ENCODE data around the gene SMAD7.

SMAD7 gene

GRCh38 chr18:48892146-48892855, 58.5 kb downstream of the SMAD7 start:
- DNase-seq = no peak

GRCh38 chr18:48891721-48892120, 59.0 kb downstream of the SMAD7 start:
- no peak for DNase-seq

GRCh38 chr18:48889981-48890762, 60.6 kb downstream of the SMAD7 start:
- DNase-seq = no peak

- DNase-seq = no peak
Observed at GRCh38 chr18:48889115-48889941, 61.4 kb downstream of the SMAD7 start.

- no peak for DNase-seq
Observed at GRCh38 chr18:48888773-48889080, 62.0 kb downstream of the SMAD7 start.

GRCh38 chr18:48887905-48888772, 62.6 kb downstream of the SMAD7 start:
- DNase-seq = no peak

- DNase-seq = no peak
Observed at GRCh38 chr18:48887294-48887904, 63.4 kb downstream of the SMAD7 start.

DNA sequence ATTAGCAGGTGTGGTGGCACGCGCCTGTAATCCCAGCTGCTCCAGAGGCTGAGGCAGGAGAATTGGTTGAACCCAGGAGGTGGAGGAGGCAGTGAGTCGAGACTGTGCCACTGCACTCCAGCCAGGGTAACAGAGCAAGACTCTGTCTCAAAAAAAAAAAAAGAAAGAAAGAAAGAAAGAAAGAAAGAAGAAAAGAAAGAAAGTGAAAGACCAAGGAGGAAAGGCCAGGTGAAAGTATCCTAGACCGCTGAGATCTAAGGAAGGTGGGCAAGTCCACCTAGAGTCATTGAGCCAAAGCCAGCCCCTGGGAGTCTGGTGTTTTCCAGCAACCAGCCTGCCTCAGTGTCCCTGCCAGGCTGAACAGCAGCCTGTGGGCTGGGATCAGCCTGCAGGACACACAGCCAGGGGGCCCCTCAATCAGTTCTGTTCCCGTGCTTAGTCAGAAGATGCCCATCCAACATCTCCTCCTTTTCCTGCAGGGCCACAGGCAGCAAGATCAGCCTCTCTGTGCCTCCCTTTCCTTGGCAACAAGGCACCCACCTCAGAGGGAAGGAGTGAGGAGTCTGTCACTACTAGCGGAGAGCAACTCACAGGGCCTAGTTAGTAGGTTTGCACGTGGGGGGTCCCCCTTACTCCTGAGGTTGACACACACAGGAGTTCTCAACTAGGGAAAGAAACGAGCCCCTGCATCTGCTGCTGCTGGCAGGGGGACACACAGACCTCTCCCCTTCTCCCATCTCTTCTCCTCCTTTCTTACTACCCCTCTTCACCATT, 64.1 kb downstream of the SMAD7 start:
- no peak for DNase-seq

GRCh38 chr18:48885924-48886400, 64.8 kb downstream of the SMAD7 start:
- DNase-seq = no peak

GRCh38 chr18:48885266-48885923, 65.4 kb downstream of the SMAD7 start:
- DNase-seq = no peak

DNA sequence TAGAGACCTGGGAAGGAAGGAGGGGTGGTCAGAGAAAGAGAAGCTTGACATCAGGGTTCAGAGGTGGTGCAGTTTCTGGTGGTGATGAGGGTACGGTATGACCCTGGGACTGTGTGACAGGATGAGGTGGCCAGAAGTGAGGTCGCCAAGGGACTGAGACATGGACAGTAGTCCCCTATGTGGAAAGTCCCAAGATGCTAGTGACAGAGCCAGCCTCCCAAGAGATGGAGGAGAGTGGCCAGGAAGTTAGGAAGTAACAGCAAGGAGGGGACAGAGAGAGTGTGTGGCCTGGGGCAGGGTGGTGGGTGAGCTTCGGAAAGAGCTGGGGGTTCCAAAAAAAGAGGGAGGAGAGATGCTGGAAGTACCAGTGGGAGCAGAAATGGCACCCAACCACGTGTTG, 66.0 kb downstream of the SMAD7 start:
- peak; percentile 50 for DNase-seq

GRCh38 chr18:48884306-48884705, 66.5 kb downstream of the SMAD7 start:
- peak; percentile 38 for DNase-seq

GRCh38 chr18:48882379-48882778, 68.4 kb downstream of the SMAD7 start:
- no peak for DNase-seq

DNA sequence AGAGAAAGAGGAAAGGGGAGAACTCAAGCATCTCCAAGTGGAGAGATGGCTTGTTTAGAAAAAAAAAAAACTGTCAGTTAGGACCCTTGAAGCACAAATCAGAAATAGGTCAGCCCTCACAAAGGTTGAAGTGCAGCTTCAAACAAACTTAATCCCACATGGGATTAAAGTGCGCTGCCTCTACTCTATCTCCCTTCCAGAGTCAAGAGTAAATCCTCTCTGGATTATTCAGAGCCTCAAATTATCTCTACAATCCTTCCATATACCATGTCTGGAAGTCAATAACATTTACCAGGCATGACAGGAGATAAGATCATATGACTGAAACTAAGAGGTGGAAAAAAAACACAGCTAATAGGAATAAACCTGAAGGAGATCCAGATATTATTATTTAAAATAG, 69.8 kb downstream of the SMAD7 start:
- DNase-seq = no peak

DNA sequence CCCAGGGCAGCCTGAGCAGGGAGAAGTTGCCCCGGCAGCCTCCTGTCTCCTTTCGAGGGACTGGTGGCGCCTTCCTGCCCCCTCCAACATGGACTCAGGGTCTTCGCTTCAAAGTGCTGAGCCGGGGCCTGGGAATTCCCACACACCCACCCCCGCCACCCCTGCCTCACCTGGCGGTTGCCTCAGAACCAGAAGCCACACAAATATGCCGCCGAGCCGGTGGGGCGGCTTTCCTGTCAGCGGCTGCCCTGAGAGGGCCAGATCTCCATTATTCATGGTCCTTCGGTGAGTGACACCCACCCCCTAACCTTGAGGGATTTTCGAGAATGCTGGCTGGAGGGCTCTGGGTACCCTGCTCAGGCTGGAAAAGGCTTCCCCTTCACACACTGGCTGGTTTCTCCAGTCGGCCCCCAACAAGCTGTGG, 71.7 kb downstream of the SMAD7 start:
- DNase-seq = no peak

DNA sequence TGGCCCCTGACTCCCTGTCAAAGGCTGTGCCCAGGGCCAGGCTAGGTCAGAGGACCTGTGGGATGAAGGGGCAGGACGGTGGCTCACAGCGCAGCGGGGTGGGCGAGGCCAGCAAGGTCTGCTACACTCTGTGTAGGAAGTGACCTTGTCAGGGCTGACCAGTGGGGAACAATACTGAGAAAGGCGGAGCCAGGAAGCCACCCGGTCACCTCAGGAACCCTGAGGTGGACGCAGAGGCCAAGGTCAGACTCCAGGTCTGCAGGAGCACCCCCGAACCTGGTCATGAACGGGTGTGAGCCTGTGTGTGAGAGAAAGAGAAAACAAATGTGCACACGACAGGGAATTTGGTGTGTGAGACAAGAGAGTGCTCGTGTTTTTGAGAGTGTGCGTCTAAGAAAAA, 72.3 kb downstream of the SMAD7 start:
- DNase-seq = no peak

DNA sequence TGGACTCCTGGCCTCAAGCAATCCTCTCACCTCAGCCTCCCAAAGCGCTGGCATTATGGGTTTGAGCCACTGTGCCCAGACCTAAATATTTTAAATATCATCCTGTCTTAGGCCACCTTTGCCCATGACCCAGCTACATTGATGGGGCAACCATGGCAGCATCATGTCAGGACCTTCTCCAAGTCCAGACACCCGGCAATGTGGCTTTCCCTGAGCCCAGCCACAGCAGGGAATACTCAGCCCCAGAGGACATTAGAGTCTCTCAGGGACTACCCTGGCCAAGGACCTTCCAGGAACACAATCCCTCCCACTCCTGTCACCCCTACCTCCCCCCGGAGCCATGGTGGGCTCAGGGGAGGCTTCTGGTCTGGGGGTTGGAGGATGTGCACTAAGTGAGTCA, 72.8 kb downstream of the SMAD7 start:
- DNase-seq = no peak

- no peak for DNase-seq
Observed at GRCh38 chr18:48876590-48876989, 74.2 kb downstream of the SMAD7 start.

DNA sequence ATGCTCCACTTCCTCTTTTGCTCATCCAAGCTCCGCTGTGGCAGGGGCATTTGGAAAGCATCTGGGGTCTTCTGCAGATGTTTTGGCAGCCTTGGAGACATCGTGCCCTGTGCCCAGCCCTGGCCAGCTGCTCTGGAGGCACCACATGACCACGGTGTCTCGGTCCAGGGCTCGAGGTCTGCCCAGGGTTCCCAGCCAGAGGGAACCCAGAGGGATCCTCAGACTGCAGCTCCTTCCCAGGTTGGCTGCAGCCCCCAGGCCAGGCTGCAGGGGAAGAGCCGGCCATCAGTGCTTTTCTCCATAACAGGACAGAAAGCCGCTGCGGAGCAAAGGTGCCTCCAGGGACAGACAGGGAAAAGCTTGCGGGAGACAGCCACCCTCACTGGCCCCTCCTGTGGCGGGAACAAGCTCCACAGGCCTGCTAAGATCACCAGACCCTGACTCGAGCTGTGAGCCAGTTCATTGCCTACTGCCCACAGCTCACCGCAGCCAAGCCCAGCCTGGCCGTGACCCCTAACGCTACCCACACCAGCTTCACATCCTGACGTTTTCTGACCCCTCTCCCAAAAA, 74.7 kb downstream of the SMAD7 start:
- DNase-seq = peak; percentile 35

GRCh38 chr18:48875314-48875941, 75.3 kb downstream of the SMAD7 start:
- no peak for DNase-seq
